ENCODE measurements around the gene SMURF1. TPM values are rescaled to one million over a fixed set of nuclear protein-coding genes. Genes with fewer than 3 reads are reported as not detected.
A peak's percentile ranks its signal among the peaks of the same experiment; 100 is the strongest.

Gene SMURF1
- total and polyA plus RNA-seq, 5 donors = 4.5 to 14.7 (median 9.5) TPM

GRCh38 chr7:98994046-98994944 lies 149.6 kb downstream of the SMURF1 start:
- no peak overlapping the region for H3K4me3 ChIP-seq (ENCODE audit: low read length)
- ATAC-seq (no peak), DNase-seq (no peak)
- 94% methylated on average over 34 of the region's 34 CpGs for WGBS
- no peaks in the 10 kb centered on the region for H3K9me3 ChIP-seq (ENCODE audit: control insufficient read depth, low read length)
- H3K27me3 ChIP-seq (ENCODE audit: control insufficient read depth, insufficient read depth) = no peaks in the 10 kb centered on the region
- no peak overlapping the region for H3K27ac ChIP-seq (ENCODE audit: low read length)
- intact Hi-C loops (cut with DNase I) = no loop called here
- no peaks in the 10 kb centered on the region for H3K4me1 ChIP-seq (ENCODE audit: control insufficient read depth, insufficient read depth, low read length)

GRCh38 chr7:98993024-98993897 lies 150.6 kb downstream of the SMURF1 start:
- Histone ChIP-seq H3K4me1 (ENCODE audit: control insufficient read depth, insufficient read depth, low read length) (no peaks in the 10 kb centered on the region), H3K4me3 (ENCODE audit: low read length) (no peak overlapping the region), H3K27me3 (ENCODE audit: control insufficient read depth, insufficient read depth) (no peaks in the 10 kb centered on the region), H3K9me3 (ENCODE audit: control insufficient read depth, low read length) (no peaks in the 10 kb centered on the region), H3K27ac (ENCODE audit: low read length) (no peak overlapping the region)
- WGBS = 91% methylated on average over 32 of the region's 32 CpGs
- ATAC-seq (no peak), DNase-seq (no peak)
- intact Hi-C loops (cut with DNase I) = no loop called here

- Histone ChIP-seq H3K4me3 (ENCODE audit: low read length) (no peak overlapping the region), H3K27me3 (ENCODE audit: control insufficient read depth, insufficient read depth) (no peaks in the 10 kb centered on the region), H3K4me1 (ENCODE audit: control insufficient read depth, insufficient read depth, low read length) (no peaks in the 10 kb centered on the region), H3K27ac (ENCODE audit: low read length) (no peak overlapping the region), H3K9me3 (ENCODE audit: control insufficient read depth, low read length) (no peaks in the 10 kb centered on the region)
- no peak for DNase-seq
- intact Hi-C loops (cut with DNase I) = no loop called here
- 95% methylated on average over 16 of the region's 16 CpGs for WGBS
- ATAC-seq = no peak
Measured at GRCh38 chr7:98992076-98992475, 151.8 kb downstream of the SMURF1 start.

- no peaks in the 10 kb centered on the region for H3K9me3 ChIP-seq (ENCODE audit: control insufficient read depth, low read length)
- DNase-seq = no peak
- 95% methylated on average over 14 of the region's 14 CpGs for WGBS
Measured at GRCh38 chr7:98991141-98991540, 152.8 kb downstream of the SMURF1 start.

GRCh38 chr7:98990356-98990755 lies 153.6 kb downstream of the SMURF1 start:
- Histone ChIP-seq H3K9me3 (ENCODE audit: control insufficient read depth, low read length) (no peaks in the 10 kb centered on the region), H3K27me3 (ENCODE audit: control insufficient read depth, insufficient read depth) (no peaks in the 10 kb centered on the region), H3K27ac (ENCODE audit: low read length) (no peak overlapping the region), H3K4me1 (ENCODE audit: control insufficient read depth, insufficient read depth, low read length) (no peaks in the 10 kb centered on the region), H3K4me3 (ENCODE audit: low read length) (no peak overlapping the region)
- WGBS = 95% methylated on average over 6 of the region's 6 CpGs
- intact Hi-C loops (cut with DNase I) = no loop called here
- DNase-seq (no peak), ATAC-seq (no peak)

More at GRCh38 chr7:98991141-98991540, 152.8 kb downstream of the SMURF1 start:
- Histone ChIP-seq H3K4me3 (ENCODE audit: low read length) (no peak overlapping the region), H3K27ac (ENCODE audit: low read length) (no peak overlapping the region), H3K4me1 (ENCODE audit: control insufficient read depth, insufficient read depth, low read length) (no peaks in the 10 kb centered on the region), H3K27me3 (ENCODE audit: control insufficient read depth, insufficient read depth) (no peaks in the 10 kb centered on the region)
- intact Hi-C loops (cut with DNase I) = no loop called here
- ATAC-seq = no peak

GRCh38 chr7:98988641-98989040 lies 155.3 kb downstream of the SMURF1 start:
- no peak for ATAC-seq
- H3K4me3 ChIP-seq (ENCODE audit: low read length) = no peak overlapping the region
- H3K27ac ChIP-seq (ENCODE audit: low read length) = no peak overlapping the region
- WGBS = 95% methylated on average over 15 of the region's 15 CpGs
- no peaks in the 10 kb centered on the region for H3K9me3 ChIP-seq (ENCODE audit: control insufficient read depth, low read length)
- no peaks in the 10 kb centered on the region for H3K27me3 ChIP-seq (ENCODE audit: control insufficient read depth, insufficient read depth)
- no peaks in the 10 kb centered on the region for H3K4me1 ChIP-seq (ENCODE audit: control insufficient read depth, insufficient read depth, low read length)
- intact Hi-C loops (cut with DNase I) = no loop called here
- no peak for DNase-seq

GRCh38 chr7:98985945-98986344 lies 158.0 kb downstream of the SMURF1 start:
- Histone ChIP-seq H3K27me3 (ENCODE audit: control insufficient read depth, insufficient read depth) (no peaks in the 10 kb centered on the region), H3K4me1 (ENCODE audit: control insufficient read depth, insufficient read depth, low read length) (no peaks in the 10 kb centered on the region), H3K27ac (ENCODE audit: low read length) (no peak overlapping the region), H3K4me3 (ENCODE audit: low read length) (no peak overlapping the region), H3K9me3 (ENCODE audit: control insufficient read depth, low read length) (no peaks in the 10 kb centered on the region)
- DNase-seq (no peak), ATAC-seq (no peak)
- intact Hi-C loops (cut with DNase I) = no loop called here

- WGBS = 73% methylated on average over 4 of the region's 4 CpGs
- no peak overlapping the region for H3K27ac ChIP-seq (ENCODE audit: low read length)
- intact Hi-C loops (cut with DNase I) = no loop called here
- no peaks in the 10 kb centered on the region for H3K27me3 ChIP-seq (ENCODE audit: control insufficient read depth, insufficient read depth)
- no peak for ATAC-seq
- DNase-seq = no peak
- H3K4me1 ChIP-seq (ENCODE audit: control insufficient read depth, insufficient read depth, low read length) = no peaks in the 10 kb centered on the region
- no peaks in the 10 kb centered on the region for H3K9me3 ChIP-seq (ENCODE audit: control insufficient read depth, low read length)
- no peak overlapping the region for H3K4me3 ChIP-seq (ENCODE audit: low read length)
Measured at GRCh38 chr7:98985406-98985805, 158.5 kb downstream of the SMURF1 start.

- ATAC-seq (no peak), DNase-seq (no peak)
- H3K4me1 ChIP-seq (ENCODE audit: control insufficient read depth, insufficient read depth, low read length) = no peaks in the 10 kb centered on the region
- WGBS = 91% methylated on average over 11 of the region's 11 CpGs
- H3K9me3 ChIP-seq (ENCODE audit: control insufficient read depth, low read length) = no peaks in the 10 kb centered on the region
- no peak overlapping the region for H3K27ac ChIP-seq (ENCODE audit: low read length)
- intact Hi-C loops (cut with DNase I) = no loop called here
- H3K4me3 ChIP-seq (ENCODE audit: low read length) = no peak overlapping the region
- no peaks in the 10 kb centered on the region for H3K27me3 ChIP-seq (ENCODE audit: control insufficient read depth, insufficient read depth)
Measured at GRCh38 chr7:98984126-98984525, 159.8 kb downstream of the SMURF1 start.

- no peak for DNase-seq
- intact Hi-C loops (cut with DNase I) = no loop called here
- no peak for ATAC-seq
- Histone ChIP-seq H3K27ac (ENCODE audit: low read length) (no peak overlapping the region), H3K27me3 (ENCODE audit: control insufficient read depth, insufficient read depth) (no peaks in the 10 kb centered on the region), H3K4me3 (ENCODE audit: low read length) (no peak overlapping the region), H3K4me1 (ENCODE audit: control insufficient read depth, insufficient read depth, low read length) (no peaks in the 10 kb centered on the region), H3K9me3 (ENCODE audit: control insufficient read depth, low read length) (no peaks in the 10 kb centered on the region)
- WGBS = 88% methylated on average over 8 of the region's 8 CpGs
Measured at GRCh38 chr7:98982686-98983085, 161.2 kb downstream of the SMURF1 start.

GRCh38 chr7:98981701-98982100 lies 162.2 kb downstream of the SMURF1 start:
- intact Hi-C loops (cut with DNase I) = no loop called here
- Histone ChIP-seq H3K4me3 (ENCODE audit: low read length) (no peak overlapping the region), H3K4me1 (ENCODE audit: control insufficient read depth, insufficient read depth, low read length) (no peaks in the 10 kb centered on the region), H3K27ac (ENCODE audit: low read length) (no peak overlapping the region), H3K9me3 (ENCODE audit: control insufficient read depth, low read length) (no peaks in the 10 kb centered on the region), H3K27me3 (ENCODE audit: control insufficient read depth, insufficient read depth) (no peaks in the 10 kb centered on the region)
- 94% methylated on average over 23 of the region's 23 CpGs for WGBS
- peak in 1 of 2 donors; percentile 26 for ATAC-seq
- DNase-seq = no peak

Data from right cardiac atrium (tissue), 5 donors.